GM19239 (cell line): ENCODE data around the gene CMSS1.

ENCODE experiments used
- DNase-seq: peaks from one replicate; pipeline ENCODE4 v3.0.0; 2011; ENCODE audit warnings: low spot score; ENCODE audit not compliant: insufficient read length
- FAIRE-seq: peaks from 2 replicates; lab custom pipeline; 2011; peaks lifted over from hg19 to GRCh38; lab: Jason Lieb, UNC

CMSS1 gene

DNA sequence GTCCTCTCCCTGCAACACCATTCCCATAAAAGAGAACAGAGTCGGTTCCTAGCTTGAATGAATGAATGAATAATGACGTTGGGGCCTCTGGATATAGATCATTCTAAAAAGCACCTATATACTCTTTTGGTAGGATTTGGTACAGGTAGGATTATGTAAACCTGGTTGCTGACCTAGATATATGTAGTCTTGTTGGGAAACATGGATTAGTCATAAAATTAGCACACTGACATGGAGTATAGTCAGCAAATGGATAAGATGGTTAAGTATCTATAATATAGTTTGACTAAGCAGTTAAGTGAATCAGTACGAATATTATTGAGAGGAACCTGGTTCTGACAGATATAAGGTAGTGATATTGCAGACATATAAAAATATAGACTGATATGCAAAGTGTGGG lies 154.1 kb downstream of the CMSS1 start:
- FAIRE-seq (no peak), DNase-seq (no peak)

DNA sequence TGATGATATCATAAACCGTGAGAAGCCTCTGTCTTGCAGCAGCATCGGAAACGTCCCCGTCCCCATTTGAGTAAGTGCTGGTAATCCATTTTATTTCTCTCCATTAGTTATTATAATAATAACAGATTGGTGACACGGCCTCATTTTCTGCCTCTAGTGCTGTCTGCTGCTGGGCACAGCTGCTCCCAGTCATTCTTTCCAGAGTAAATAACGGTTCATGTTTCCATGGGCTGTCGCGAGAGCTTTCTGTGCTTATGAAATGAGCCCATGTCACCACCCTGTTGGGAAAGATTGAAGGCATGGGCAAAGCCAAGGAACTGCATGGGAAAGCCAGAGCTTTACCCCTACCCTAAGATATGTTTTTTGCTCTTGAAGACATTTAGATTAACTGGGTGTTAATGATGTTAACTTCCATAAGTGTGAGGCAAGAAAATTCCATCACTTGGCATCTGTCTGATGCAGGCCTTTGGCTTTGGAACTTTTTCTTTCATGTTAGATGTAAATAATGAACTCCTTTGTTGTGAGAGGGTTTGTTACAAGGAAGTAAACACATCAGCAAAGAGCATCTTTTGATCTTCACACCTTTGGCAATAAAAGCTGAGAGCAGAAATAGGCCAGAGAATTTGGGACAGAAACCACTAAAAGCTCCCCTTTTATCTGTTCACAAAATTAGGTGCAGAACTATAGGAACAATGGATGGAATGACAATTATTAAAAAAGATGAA lies 154.9 kb downstream of the CMSS1 start:
- DNase-seq (no peak), FAIRE-seq (no peak)

DNA sequence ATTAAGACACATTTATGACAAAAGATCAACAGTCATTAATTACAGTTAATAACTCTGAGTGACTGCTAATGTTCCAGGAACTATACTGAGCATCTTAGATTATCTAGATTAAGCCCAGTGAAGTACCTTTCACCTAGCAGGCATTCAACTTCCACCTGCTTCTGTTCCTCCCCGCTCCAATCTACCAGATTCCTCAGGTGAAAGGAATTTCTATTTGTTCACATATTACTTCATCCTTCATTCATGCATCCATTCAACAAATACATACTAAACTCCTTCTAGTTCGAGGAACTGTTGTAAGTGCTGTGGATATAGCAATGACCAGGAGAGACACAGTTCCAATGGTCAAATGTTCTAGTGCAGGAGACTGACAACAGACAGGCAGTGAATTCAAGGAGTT lies 157.3 kb downstream of the CMSS1 start:
- DNase-seq (no peak), FAIRE-seq (no peak)

DNA sequence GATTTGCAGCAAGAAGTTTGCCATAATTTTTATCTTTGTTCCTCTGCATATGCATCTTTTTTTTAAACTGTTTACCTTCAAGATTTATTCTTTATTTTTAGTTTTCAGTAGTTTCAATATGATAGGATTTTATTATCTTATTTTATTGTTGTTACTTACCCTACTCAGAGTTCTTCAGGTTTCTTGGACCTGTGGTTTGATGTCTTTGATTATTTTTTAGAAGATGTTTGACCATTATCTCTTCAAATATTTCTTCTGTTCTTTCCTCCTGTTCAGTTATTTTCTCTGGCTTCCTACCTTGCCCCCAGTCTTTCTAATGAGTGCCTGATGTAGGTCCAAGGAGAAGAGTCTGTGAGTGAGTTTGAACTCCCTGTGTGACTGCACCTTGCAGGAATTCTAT lies 158.9 kb downstream of the CMSS1 start:
- FAIRE-seq, result no peak
- no peak for DNase-seq

DNA sequence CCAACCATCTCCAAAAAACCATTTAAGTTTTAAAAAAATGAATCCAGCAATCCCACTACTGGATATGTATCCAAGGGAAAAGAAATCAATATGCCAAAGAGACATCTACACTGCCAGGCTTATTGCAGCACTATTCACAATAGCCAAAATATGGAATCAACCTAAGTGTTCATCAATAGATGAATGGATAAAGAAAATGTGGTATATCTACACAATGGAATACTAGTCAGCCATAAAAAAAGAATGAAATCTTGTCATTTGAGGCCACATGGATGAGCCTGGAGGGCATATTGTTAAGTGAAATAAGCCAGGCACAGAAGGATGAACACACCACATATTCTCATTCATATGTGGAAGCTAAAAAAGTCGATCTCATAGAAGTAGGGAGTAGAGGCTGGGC lies 160.6 kb downstream of the CMSS1 start:
- FAIRE-seq (no peak), DNase-seq (no peak)

DNA sequence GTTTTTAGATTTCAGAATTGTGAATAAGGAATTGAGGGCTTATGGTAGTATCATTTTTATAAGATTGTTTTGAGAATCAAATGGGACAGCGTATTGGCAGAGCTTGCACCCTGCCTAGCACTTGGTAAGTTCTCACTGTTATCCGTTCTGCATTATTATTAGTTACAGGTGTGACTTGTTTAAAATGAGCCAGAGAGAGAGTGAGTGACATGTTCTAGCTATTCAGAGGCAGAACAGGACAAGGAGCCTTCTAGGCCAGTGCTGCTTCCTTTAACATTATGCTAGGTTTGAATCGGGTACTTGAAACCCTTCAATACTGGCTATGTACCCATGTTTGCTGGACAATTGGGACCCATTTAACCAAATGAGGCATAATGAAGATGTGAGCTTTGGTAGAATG lies 162.9 kb downstream of the CMSS1 start:
- DNase-seq (no peak), FAIRE-seq (no peak)

DNA sequence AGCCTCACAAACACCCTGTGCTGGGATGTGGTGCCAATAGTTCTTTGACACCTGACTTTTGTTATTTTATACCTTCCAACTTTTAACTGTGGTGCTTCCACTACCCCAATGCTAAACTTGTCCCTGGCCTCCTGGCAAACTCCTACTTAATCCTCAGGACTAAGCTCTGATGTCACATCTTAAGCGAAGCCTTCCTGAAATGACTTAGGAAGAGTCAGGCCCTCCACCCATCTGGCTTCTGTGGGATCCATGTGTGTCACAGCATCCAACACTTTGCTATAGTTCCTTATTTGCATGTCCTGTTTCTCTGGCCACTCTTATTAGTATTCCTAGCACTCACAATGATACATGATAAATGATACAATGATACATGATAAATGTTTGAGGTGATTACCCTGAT lies 163.5 kb downstream of the CMSS1 start:
- no peak for DNase-seq
- no peak for FAIRE-seq

DNA sequence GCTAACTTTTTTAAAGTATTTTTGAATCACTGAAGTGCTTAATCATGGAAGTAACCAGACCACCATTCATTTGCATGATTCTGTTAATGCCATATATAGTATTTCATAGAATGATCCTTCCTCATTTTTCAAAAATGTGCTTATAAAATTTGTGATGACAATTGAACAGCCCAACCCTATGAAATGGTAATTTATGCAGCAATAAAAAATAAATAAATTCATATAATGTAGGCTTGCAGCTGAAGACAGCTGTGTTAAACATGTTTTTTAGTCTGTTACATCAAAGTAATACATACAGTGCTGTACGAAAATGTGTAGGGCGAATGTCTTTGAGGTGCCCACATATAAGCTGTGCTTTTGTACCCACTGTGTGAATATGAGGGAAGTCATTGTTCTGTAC lies 165.0 kb downstream of the CMSS1 start:
- DNase-seq, result no peak
- no peak for FAIRE-seq

DNA sequence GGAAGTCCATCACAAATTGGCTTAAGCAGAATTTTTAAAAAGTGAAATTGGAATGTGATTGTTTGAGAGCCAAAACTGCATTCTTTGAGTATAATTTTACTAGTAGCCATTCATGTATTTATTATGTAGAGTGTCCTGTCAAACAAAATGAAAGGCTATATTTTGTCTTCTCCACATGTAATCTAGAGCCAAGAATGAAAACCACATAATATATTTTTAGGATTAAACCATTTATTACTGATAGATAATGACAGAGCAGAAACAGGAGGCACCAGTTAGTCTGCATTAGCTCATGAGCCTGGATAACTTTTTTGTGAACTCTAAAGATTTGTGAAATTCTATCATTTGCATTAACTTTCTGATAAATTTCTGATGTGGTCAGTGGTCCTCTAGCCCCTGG lies 166.5 kb downstream of the CMSS1 start:
- FAIRE-seq (no peak), DNase-seq (no peak)

DNA sequence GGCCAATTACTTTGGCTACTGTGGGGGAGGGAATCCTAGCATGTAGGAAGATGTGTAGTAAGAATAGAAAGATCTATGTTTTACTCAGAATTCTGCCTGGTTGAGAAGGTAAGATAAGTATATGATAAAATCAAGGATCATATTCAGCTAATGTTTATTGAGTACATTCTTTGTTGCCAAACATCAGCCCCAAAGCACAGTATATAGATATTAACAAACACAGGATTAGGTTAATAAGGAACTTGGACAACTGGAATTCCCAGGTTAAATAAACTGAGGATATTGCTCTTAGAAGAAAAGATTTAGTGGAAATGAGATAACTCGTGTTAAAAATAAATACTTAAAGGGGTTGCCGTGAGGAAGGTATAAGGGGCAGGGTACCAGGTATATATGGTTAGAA lies 167.0 kb downstream of the CMSS1 start:
- DNase-seq (no peak), FAIRE-seq (no peak)

DNA sequence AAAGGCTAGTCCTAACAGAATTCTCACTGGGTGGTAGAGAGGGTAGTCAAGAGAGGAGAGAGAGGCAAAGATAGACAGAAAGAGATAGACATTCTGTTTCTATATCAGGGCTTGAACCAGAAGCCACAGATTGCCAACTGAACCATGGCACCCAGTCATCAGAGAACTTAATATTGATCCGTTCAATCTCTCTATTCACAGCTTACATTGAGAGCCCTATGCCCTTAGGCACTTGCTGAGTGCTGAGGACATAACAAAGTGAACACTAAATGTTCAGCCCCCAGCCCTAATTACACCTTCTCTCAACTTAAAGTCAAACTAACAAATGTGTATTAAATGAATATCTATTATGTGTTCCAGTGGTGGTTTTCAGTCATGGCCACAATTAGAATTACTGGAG lies 172.5 kb downstream of the CMSS1 start:
- FAIRE-seq, result no peak
- no peak for DNase-seq

DNA sequence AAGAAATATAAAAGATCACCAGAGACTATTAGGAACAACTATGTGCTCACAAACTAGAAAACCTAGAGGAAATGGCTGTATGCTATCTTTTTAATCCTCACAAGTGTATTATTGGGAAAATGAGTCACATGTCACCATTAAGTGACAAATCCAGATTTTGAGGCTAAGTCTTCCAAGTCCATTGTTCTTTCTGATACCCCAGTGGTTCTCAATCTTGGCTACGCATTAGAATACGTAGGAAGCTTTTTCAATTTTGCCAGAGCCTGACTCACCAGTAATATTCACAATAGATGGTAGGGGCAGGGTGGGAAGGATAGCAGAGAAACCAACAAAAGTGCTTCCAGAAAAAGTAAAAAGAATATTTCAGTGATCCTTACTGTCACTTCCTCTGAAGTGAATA lies 179.6 kb downstream of the CMSS1 start:
- DNase-seq, result no peak
- no peak for FAIRE-seq

DNA sequence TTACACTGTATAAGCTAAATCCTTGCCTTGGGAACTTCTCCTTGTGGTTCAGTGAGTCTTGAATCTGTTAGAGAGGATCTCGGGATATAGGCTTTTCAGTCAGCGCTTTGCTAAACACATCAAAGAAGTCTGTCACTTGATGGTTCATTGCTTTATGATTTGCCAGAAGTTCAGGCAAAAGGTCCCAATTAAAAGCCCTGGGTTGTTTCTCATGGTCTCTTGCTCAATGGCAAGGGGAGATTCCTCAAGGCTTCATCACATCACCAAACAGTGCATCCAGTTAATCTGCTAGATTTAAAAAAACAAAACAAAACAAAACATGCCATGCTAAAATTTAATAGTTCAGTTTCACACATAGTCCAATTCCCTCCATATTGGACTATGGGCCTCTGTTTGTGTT lies 181.9 kb downstream of the CMSS1 start:
- no peak for FAIRE-seq
- no peak for DNase-seq

DNA sequence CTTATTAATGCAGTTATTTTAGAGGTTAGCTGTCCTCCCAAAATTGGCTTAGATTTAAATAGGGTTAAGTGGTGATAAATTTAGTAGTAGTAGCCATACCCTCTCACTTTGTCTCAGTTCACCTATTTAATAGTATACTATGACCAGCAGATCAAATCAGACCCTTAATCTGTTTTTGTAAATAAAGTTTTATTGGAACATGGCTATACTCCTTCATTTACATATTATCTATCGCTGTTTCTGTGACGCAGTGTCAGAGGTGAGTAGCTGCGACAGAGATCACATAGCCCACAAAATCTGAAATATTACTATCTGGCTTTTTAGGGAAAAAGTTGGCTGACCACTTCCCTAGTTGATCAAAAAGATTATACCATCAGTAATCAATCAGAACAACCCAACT lies 183.4 kb downstream of the CMSS1 start:
- no peak for FAIRE-seq
- DNase-seq, result no peak

DNA sequence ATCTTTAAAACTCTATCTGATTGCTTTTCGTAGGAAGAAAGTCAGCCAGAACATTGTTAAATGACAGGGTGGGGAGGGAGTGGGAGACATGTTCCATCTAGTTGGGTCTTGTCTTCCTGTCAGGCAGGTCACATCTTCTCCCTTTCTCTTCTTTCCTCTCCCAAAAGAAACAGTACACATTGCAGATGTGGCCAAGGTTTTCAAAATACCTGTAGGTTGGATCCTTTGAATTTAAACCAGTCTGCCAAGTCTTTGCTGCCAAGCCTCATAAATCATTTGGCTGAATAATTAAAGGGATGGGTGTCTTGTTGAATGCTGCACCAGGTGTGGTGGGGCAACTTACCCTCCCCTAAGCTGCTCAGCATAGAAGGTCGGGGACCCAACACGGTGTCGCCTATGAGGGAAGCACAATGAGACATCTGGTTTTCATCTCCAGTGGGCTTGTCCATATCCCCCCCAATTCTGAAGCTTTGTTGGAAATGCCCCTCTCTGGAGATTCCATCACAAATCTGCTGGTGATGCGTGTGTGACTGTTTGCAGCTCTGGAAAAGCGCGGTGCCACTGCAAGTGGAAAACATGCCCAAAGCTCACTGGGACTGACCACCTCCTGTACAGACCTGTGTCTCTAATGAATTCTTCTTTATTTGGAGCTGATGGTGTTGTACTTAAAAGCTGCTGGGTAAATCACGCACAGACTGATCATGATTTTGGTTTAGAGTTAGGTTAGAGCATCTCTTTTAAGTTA lies 184.0 kb downstream of the CMSS1 start:
- no peak for DNase-seq
- FAIRE-seq, result no peak

DNA sequence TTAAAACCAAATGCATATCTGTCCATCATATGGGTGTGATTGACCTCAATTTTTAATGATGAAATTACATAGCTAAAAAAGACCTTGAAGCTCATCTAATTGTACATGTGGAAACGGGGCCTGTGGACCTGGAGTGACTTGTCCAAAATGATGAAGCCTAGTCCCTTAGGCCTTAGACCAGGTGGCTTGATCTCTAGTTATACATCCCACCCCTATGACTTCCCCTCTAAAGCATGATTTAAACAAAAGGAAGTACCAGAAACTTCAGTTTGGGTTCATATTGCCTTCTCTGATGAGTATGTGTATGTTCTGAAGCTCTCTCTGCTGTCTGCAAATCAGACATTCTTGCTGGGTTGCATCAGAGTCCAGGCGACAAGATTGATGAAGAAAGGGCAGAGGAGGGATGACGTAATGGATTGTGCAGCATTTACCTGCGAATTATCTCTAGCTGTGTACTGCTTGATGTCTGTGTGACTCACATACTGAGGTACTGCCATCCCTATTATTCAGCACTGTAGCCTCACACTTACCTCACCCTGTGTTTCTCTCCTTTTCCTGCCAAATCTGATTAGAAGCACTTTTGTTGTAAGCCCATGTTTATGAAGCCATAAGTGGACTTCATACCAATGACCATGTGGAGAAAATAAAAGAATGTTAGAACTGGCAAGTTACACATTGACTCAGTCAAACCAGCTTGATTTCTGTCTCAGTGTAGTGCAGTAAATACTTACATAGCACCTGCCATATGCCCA lies 185.1 kb downstream of the CMSS1 start:
- peak; percentile 4 for FAIRE-seq
- DNase-seq, result no peak

DNA sequence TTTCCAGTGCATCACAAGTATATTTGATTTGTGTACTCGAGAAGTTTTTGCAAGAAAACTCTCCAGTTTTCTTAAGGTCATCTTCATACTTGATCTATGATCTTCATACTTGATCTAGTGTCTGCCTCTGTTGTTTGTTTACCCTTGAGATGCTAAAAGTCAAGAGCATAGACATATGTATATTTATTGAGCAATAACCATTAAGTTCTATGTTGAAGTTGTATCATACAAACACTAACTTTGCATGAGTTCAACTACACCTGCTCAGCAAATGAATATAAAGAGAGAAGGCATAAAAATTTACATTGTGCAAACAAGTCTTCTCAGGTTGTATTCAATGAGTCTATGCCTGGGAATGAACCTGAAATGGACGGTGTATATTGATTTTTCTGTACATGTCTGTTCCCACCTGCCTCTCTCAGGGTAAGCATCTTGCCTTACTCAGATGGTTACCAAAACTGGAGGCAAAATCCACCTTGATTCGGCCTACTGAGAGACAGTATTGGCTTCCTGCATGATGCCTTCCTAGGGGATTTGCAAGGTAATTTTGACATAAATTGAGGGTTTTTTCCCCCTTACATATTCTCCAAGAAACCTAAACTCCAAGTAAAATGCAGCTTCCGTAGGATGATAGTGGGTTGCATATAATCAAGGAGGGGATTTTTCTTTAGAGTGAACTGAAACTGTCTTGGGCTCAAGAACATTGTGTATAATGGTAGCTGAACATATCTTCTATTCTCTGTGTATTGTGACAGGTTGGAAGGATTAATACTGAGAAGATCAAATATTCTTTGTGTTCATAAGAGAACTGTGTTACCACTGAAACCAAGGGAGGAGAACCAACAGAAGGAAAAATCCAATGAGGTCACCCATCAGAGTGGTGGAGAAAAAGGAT lies 186.2 kb downstream of the CMSS1 start:
- DNase-seq (no peak), FAIRE-seq (peak; percentile 40)

DNA sequence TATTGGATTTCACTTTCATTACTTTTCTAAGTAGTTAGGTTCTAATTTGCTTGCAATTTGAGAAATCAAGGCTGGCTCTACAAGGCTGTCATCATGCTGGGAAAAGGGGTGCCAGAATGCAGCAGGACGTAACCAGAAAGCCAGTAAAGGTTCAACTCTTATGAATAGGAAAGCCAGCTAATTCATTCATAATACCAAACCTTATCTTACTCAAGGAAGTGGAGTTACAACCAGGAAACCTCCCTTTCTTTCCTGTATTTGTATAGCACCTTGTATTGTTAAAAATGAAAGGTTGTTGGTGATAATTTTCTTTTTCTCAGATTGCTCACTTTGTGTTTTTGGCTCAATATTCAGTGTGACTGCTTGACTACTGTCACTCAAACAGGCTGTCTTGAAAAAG lies 187.3 kb downstream of the CMSS1 start:
- DNase-seq, result no peak

DNA sequence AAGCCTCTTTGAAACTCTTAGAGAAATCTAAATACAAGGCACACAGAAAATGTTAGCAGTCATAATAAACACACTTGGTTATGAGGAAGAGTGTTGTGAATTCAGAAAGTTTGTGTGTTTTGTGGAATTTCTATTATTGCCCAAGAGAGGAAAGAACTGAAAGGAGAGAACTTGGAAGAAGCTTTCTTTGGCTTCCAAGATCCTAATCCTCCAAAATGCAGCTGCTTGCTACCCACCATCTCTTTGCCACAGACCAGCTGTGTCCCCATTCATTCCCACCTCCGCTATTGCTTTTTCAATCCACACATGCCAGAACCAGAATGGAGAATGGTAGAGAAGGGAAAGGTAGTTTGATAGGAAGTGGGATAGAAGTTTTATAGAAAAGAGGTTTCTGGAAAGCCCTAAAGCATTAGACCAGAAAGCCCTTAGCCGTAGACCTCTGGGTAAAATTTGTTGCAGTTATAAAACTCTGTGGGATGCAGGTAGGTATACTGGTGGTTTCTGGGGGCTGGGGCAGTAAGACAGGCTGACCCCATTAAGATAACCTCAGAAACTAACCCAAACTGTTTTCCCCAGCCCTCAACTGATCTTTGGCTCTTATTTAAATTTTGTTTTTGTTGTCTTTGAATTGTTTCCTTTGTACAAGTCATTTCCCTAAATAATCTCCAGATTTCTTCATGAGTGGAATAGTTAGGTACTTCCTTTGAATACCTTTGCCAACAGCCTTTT lies 188.2 kb downstream of the CMSS1 start:
- FAIRE-seq, result no peak
- DNase-seq, result no peak

More for the DNA sequence above, 187.3 kb downstream of the CMSS1 start:
- FAIRE-seq, result peak; percentile 48
